ENCODE data around the gene CEP164.

CEP164 gene

DNA sequence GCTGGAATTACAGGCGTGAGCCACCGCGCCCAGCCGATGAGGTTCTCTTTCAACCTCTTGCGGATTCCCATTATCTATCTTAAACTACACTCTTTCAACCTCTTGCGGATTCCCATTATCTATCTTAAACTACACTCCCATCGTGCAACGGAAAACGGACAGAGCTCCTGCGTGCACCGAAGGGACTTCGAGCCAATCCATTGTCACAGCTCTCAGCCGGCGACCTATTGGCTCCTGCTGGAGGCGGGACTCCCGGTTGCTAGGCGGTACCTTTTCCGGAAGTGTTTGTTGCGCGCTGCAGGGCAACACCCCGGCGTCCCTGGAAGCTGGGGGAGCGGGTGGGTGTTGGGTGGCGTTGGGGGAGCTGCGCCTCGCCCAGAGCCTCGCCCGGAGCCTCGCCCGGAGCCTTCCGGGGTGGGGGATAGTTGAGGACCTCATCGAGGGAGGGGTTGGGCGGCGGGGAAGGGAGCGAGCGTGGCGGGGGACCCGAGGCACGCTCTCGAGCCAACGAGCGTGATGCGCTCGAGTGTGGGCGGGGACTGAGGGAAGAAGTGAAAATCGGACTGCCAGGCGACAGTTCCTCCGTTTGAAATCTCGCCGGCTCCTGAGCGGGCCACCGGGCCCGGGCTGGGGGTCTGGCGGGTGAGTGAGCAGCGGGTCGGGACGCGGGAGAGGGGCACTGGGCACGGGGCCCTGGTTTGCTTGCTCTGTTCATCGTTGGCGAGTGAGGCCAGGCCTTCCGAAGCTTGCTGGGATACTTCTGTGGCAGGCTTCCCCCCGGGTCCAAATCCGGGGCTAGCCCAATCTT is at the start of gene CEP164:
Gene CEP164, plus strand, starts transcription at position 288 of the 808 bp plus-strand sequence. CDS start 10,733 bp downstream, outside the sequence.
- no peaks in the 10 kb centered on the region for H3K9me3 ChIP-seq (ENCODE audit: control insufficient read depth, insufficient read depth, low read depth, low read length)
- peak within 1 kb of the TSS; percentile 3; the same call in 1 of the 2 replicates for H3K27ac ChIP-seq (ENCODE audit: extremely low read depth, low read depth, low read length)
- H3K36me3 ChIP-seq (ENCODE audit: control insufficient read depth in 2 of 2, insufficient read depth in 1 of 2, low read length in 2 of 2), result no peaks in the 10 kb centered on the region
- ChIA-PET CTCF (interaction anchor here (0.6 to 1.2 kb wide), 4 partner anchors 49 to 755 kb away, joined by 3 to 6 read pairs (median 4); no protein-coding TSS in a partner anchor), POLR2A (interaction anchor here (0.6 to 1.8 kb wide), 8 partner anchors 9 to 203 kb away, joined by 3 to 19 read pairs (median 3); partner anchors contain the start of gene BACE1)
- peak within 1 kb of the TSS; percentile 59 for H3K4me3 ChIP-seq (ENCODE audit: low read depth, low read length)
- no peaks in the 10 kb centered on the region for H3K4me1 ChIP-seq (ENCODE audit: control insufficient read depth, insufficient read depth, low read length)
- TF ChIP-seq ZNF335 (tag by site-specific recombination; conservative IDR thresholded peaks at IDR 0.05) (peak; percentile 70; the same call in 1 of the 2 replicates), ZNF23 (tag by site-specific recombination; IDR thresholded peaks at IDR 0.05; ENCODE audit: borderline replicate concordance) (no peak), ZNF121 (tag by site-specific recombination; IDR thresholded peaks at IDR 0.05) (no peak), ZNF112 (tag by site-specific recombination; IDR thresholded peaks at IDR 0.05) (no peak), ZBTB48 (tag by site-specific recombination; IDR thresholded peaks at IDR 0.05) (peak; percentile 30; the same call in 1 of the 2 replicates), ZNF596 (tag by site-specific recombination; IDR thresholded peaks at IDR 0.05) (no peak), ZBTB1 (tag by site-specific recombination; IDR thresholded peaks at IDR 0.05) (peak; percentile 80; the same call in 1 of the 2 replicates), ZNF76 (tag by site-specific recombination; IDR thresholded peaks at IDR 0.05; ENCODE audit: borderline replicate concordance, low read depth) (peak; percentile 73), KLF8 (tag by site-specific recombination; IDR thresholded peaks at IDR 0.05) (peak; percentile 88), ZNF423 (tag by site-specific recombination; IDR thresholded peaks at IDR 0.05) (peak; percentile 25; the same call in 1 of the 2 replicates), ZXDB (tag by site-specific recombination; IDR thresholded peaks at IDR 0.05) (0 out of 2 replicates have a peak, but pooled peaks have one; percentile 42), ZNF24 (tag by site-specific recombination; IDR thresholded peaks at IDR 0.05) (no peak), PRDM1 (tag by site-specific recombination; IDR thresholded peaks at IDR 0.05) (peak; percentile 52; the same call in 1 of the 2 replicates), SP7 (tag by site-specific recombination; IDR thresholded peaks at IDR 0.05) (0 out of 2 replicates have a peak, but pooled peaks have one; percentile 33), SP2 (tag by site-specific recombination; IDR thresholded peaks at IDR 0.05) (peak; percentile 90), ZBTB20 (tag by site-specific recombination; IDR thresholded peaks at IDR 0.05) (peak; percentile 80), ZNF548 (tag by site-specific recombination; IDR thresholded peaks at IDR 0.05) (no peak), SP3 (tag by site-specific recombination; IDR thresholded peaks at IDR 0.05) (peak; percentile 82), EGR2 (tag by site-specific recombination; IDR thresholded peaks at IDR 0.05; ENCODE audit: low read depth) (peak; percentile 77)
- TF ChIP-seq, protein P1, sequence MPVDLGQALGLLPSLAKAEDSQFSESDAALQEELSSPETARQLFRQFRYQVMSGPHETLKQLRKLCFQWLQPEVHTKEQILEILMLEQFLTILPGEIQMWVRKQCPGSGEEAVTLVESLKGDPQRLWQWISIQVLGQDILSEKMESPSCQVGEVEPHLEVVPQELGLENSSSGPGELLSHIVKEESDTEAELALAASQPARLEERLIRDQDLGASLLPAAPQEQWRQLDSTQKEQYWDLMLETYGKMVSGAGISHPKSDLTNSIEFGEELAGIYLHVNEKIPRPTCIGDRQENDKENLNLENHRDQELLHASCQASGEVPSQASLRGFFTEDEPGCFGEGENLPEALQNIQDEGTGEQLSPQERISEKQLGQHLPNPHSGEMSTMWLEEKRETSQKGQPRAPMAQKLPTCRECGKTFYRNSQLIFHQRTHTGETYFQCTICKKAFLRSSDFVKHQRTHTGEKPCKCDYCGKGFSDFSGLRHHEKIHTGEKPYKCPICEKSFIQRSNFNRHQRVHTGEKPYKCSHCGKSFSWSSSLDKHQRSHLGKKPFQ (tag by site-specific recombination; IDR thresholded peaks at IDR 0.05), result no peak
- TF ChIP-seq, protein P2, sequence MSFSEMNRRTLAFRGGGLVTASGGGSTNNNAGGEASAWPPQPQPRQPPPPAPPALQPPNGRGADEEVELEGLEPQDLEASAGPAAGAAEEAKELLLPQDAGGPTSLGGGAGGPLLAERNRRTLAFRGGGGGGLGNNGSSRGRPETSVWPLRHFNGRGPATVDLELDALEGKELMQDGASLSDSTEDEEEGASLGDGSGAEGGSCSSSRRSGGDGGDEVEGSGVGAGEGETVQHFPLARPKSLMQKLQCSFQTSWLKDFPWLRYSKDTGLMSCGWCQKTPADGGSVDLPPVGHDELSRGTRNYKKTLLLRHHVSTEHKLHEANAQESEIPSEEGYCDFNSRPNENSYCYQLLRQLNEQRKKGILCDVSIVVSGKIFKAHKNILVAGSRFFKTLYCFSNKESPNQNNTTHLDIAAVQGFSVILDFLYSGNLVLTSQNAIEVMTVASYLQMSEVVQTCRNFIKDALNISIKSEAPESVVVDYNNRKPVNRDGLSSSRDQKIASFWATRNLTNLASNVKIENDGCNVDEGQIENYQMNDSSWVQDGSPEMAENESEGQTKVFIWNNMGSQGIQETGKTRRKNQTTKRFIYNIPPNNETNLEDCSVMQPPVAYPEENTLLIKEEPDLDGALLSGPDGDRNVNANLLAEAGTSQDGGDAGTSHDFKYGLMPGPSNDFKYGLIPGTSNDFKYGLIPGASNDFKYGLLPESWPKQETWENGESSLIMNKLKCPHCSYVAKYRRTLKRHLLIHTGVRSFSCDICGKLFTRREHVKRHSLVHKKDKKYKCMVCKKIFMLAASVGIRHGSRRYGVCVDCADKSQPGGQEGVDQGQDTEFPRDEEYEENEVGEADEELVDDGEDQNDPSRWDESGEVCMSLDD (tag by site-specific recombination; IDR thresholded peaks at IDR 0.05), result peak; percentile 60; the same call in 1 of the 2 replicates
- TF ChIP-seq, protein P3, sequence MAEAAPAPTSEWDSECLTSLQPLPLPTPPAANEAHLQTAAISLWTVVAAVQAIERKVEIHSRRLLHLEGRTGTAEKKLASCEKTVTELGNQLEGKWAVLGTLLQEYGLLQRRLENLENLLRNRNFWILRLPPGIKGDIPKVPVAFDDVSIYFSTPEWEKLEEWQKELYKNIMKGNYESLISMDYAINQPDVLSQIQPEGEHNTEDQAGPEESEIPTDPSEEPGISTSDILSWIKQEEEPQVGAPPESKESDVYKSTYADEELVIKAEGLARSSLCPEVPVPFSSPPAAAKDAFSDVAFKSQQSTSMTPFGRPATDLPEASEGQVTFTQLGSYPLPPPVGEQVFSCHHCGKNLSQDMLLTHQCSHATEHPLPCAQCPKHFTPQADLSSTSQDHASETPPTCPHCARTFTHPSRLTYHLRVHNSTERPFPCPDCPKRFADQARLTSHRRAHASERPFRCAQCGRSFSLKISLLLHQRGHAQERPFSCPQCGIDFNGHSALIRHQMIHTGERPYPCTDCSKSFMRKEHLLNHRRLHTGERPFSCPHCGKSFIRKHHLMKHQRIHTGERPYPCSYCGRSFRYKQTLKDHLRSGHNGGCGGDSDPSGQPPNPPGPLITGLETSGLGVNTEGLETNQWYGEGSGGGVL (tag by site-specific recombination; IDR thresholded peaks at IDR 0.05), result peak; percentile 64
- TF ChIP-seq, protein P4, sequence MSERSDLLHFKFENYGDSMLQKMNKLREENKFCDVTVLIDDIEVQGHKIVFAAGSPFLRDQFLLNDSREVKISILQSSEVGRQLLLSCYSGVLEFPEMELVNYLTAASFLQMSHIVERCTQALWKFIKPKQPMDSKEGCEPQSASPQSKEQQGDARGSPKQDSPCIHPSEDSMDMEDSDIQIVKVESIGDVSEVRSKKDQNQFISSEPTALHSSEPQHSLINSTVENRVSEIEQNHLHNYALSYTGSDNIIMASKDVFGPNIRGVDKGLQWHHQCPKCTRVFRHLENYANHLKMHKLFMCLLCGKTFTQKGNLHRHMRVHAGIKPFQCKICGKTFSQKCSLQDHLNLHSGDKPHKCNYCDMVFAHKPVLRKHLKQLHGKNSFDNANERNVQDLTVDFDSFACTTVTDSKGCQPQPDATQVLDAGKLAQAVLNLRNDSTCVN (tag by site-specific recombination; optimal IDR thresholded peaks at IDR 0.05), result peak; percentile 81
- TF ChIP-seq, protein P5, sequence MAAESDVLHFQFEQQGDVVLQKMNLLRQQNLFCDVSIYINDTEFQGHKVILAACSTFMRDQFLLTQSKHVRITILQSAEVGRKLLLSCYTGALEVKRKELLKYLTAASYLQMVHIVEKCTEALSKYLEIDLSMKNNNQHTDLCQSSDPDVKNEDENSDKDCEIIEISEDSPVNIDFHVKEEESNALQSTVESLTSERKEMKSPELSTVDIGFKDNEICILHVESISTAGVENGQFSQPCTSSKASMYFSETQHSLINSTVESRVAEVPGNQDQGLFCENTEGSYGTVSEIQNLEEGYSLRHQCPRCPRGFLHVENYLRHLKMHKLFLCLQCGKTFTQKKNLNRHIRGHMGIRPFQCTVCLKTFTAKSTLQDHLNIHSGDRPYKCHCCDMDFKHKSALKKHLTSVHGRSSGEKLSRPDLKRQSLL (tag by site-specific recombination; IDR thresholded peaks at IDR 0.05), result no peak

All from HEK293 (cell line).